NCI-H2107 (cell line): ENCODE results near the gene CT45A8.
"Not testable (repeated sequence)": the region's sequence is repeated elsewhere in the genome, so short reads cannot be mapped to it uniquely, and the experiment has no call there.

ENCODE experiments used
- DNase-seq: peaks from one replicate; lab custom pipeline; 2025; lab: John Stamatoyannopoulos, UW

Gene CT45A8

GRCh38 chrX:135854438-135854837, at the start of gene CT45A8:
CT45A8 (minus strand) TSS chrX:135854538; CDS start chrX:135850783, 3,755 bp downstream.
- DNase-seq: not testable (repeated sequence)

- no peak for DNase-seq
Observed at GRCh38 chrX:135893294-135893817, 39.0 kb upstream of the CT45A8 start, which contains the start of the genes CT45A10 and SAGE1. CT45A10 (minus strand) TSS chrX:135893444; CDS start chrX:135885344, 8,100 bp downstream. SAGE1 (plus strand) TSS chrX:135893716; CDS start chrX:135896243, 2,527 bp downstream.

GRCh38 chrX:135892781-135893180, 38.4 kb upstream of the CT45A8 start:
- no peak for DNase-seq

GRCh38 chrX:135890087-135890585, 35.8 kb upstream of the CT45A8 start:
- no peak for DNase-seq

- DNase-seq: not testable (repeated sequence)
Observed at GRCh38 chrX:135888976-135889375, 34.6 kb upstream of the CT45A8 start.

GRCh38 chrX:135888230-135888629, 33.9 kb upstream of the CT45A8 start:
- DNase-seq: not testable (repeated sequence)

GRCh38 chrX:135882741-135883140, 28.4 kb upstream of the CT45A8 start:
- DNase-seq: not testable (repeated sequence)

- not testable (repeated sequence) for DNase-seq
Observed at GRCh38 chrX:135871712-135872111, 17.4 kb upstream of the CT45A8 start, which contains the start of gene CT45A9. CT45A9 (minus strand) TSS chrX:135871812; CDS start chrX:135868061, 3,751 bp downstream.

GRCh38 chrX:135837180-135837579, 17.2 kb downstream of the CT45A8 start, which contains the start of gene CT45A7:
CT45A7 (minus strand) TSS chrX:135837280; CDS start chrX:135833533, 3,747 bp downstream.
- not testable (repeated sequence) for DNase-seq

GRCh38 chrX:135819912-135820311, 34.4 kb downstream of the CT45A8 start, which contains the start of gene CT45A2:
CT45A2 (minus strand) TSS chrX:135820012; CDS start chrX:135816265, 3,747 bp downstream.
- DNase-seq: not testable (repeated sequence)

GRCh38 chrX:135802687-135803086, 51.7 kb downstream of the CT45A8 start, which contains the start of gene CT45A6:
CT45A6 (minus strand) TSS chrX:135802787; CDS start chrX:135798993, 3,794 bp downstream.
- DNase-seq: not testable (repeated sequence)
